HG03460 (cell line): ENCODE results near the gene MOGAT1.
A peak's percentile ranks its signal among the peaks of the same experiment; 100 is the strongest.
"Not testable (repeated sequence)": the region's sequence is repeated elsewhere in the genome, so short reads cannot be mapped to it uniquely, and the experiment has no call there.

Source experiments
- ATAC-seq: cut with Tn5 transposase; IDR thresholded peaks from one replicate; pipeline ENCODE4 v1.9.1; 2021; ENCODE audit not compliant: unreplicated experiment

MOGAT1 gene

GRCh38 chr2:222738312-222738711, 66.9 kb downstream of the MOGAT1 start:
- no peak for ATAC-seq

GRCh38 chr2:222738809-222739208, 67.4 kb downstream of the MOGAT1 start:
- no peak for ATAC-seq

GRCh38 chr2:222739939-222740338, 68.5 kb downstream of the MOGAT1 start:
- ATAC-seq: no peak

- ATAC-seq: no peak
These were observed 71.9 kb downstream of the MOGAT1 start for GRCh38 chr2:222743251-222743812.

- ATAC-seq: no peak
These were observed 74.5 kb downstream of the MOGAT1 start for GRCh38 chr2:222745836-222746559.

GRCh38 chr2:222747526-222748160, 76.2 kb downstream of the MOGAT1 start:
- ATAC-seq: peak; percentile 68

- no peak for ATAC-seq
These were observed 79.1 kb downstream of the MOGAT1 start for GRCh38 chr2:222750533-222750932.

GRCh38 chr2:222751238-222751637, 79.8 kb downstream of the MOGAT1 start:
- no peak for ATAC-seq

GRCh38 chr2:222751821-222752719, 80.6 kb downstream of the MOGAT1 start:
- no peak for ATAC-seq

- no peak for ATAC-seq
These were observed 81.3 kb downstream of the MOGAT1 start for GRCh38 chr2:222752746-222753145.

GRCh38 chr2:222753251-222753824, 81.9 kb downstream of the MOGAT1 start:
- no peak for ATAC-seq

- ATAC-seq: no peak
These were observed 83.0 kb downstream of the MOGAT1 start for GRCh38 chr2:222754324-222754930.

- not testable (repeated sequence) for ATAC-seq
These were observed 84.1 kb downstream of the MOGAT1 start for GRCh38 chr2:222755593-222755992.

GRCh38 chr2:222756362-222756831, 84.9 kb downstream of the MOGAT1 start:
- ATAC-seq: no peak

GRCh38 chr2:222756951-222757650, 85.6 kb downstream of the MOGAT1 start:
- ATAC-seq: no peak
